ENCODE results near the gene LHPP. TPM values are rescaled to one million over a fixed set of nuclear protein-coding genes. Genes with fewer than 3 reads are reported as not detected.

Gene LHPP
- total RNA-seq, 1 donor from 2014 or later: 6.0 TPM

- peaks cover 6% of the 10 kb centered on the region for H3K9me3 Mint-ChIP-seq (ENCODE audit: unreplicated experiment)
- H3K27ac Mint-ChIP-seq (ENCODE audit: unreplicated experiment): no peak overlapping the region
- no peaks in the 10 kb centered on the region for H3K36me3 Mint-ChIP-seq (ENCODE audit: unreplicated experiment)
- H3K27me3 Mint-ChIP-seq (ENCODE audit: unreplicated experiment): peaks cover 2% of the 10 kb centered on the region
- peaks cover 7% of the 10 kb centered on the region for H3K4me1 Mint-ChIP-seq (ENCODE audit: low read depth, unreplicated experiment)
- no peak for DNase-seq
- no peak for TF ChIP-seq CTCF (IDR thresholded peaks at IDR 0.05; ENCODE audit: partially characterized antibody, unreplicated experiment)
- no peak overlapping the region for H3K4me3 Mint-ChIP-seq (ENCODE audit: unreplicated experiment)
Observed at GRCh38 chr10:124562425-124563060, 100.9 kb downstream of the LHPP start.

GRCh38 chr10:124563320-124564040 is 101.9 kb downstream of the LHPP start:
- peak; percentile 18 for DNase-seq
- Mint-ChIP-seq H3K27ac (ENCODE audit: unreplicated experiment) (no peak overlapping the region), H3K4me1 (ENCODE audit: low read depth, unreplicated experiment) (peaks cover 7% of the 10 kb centered on the region), H3K9me3 (ENCODE audit: unreplicated experiment) (peaks cover 6% of the 10 kb centered on the region), H3K27me3 (ENCODE audit: unreplicated experiment) (peaks cover 2% of the 10 kb centered on the region), H3K4me3 (ENCODE audit: unreplicated experiment) (no peak overlapping the region), H3K36me3 (ENCODE audit: unreplicated experiment) (no peaks in the 10 kb centered on the region)
- no peak for TF ChIP-seq CTCF (IDR thresholded peaks at IDR 0.05; ENCODE audit: partially characterized antibody, unreplicated experiment)

- DNase-seq: peak; percentile 6
- H3K4me1 Mint-ChIP-seq (ENCODE audit: low read depth, unreplicated experiment): peaks cover 19% of the 10 kb centered on the region
- H3K9me3 Mint-ChIP-seq (ENCODE audit: unreplicated experiment): peaks cover 6% of the 10 kb centered on the region
- TF ChIP-seq CTCF (IDR thresholded peaks at IDR 0.05; ENCODE audit: partially characterized antibody, unreplicated experiment): no peak
- H3K4me3 Mint-ChIP-seq (ENCODE audit: unreplicated experiment): no peak overlapping the region
- no peak overlapping the region for H3K27ac Mint-ChIP-seq (ENCODE audit: unreplicated experiment)
- H3K36me3 Mint-ChIP-seq (ENCODE audit: unreplicated experiment): no peaks in the 10 kb centered on the region
- peaks cover 4% of the 10 kb centered on the region for H3K27me3 Mint-ChIP-seq (ENCODE audit: unreplicated experiment)
Observed at GRCh38 chr10:124564881-124565280, 103.3 kb downstream of the LHPP start.

- Mint-ChIP-seq H3K27me3 (ENCODE audit: unreplicated experiment) (peaks cover 4% of the 10 kb centered on the region), H3K27ac (ENCODE audit: unreplicated experiment) (no peak overlapping the region), H3K4me1 (ENCODE audit: low read depth, unreplicated experiment) (peaks cover 14% of the 10 kb centered on the region), H3K9me3 (ENCODE audit: unreplicated experiment) (peaks cover 6% of the 10 kb centered on the region), H3K4me3 (ENCODE audit: unreplicated experiment) (no peak overlapping the region), H3K36me3 (ENCODE audit: unreplicated experiment) (no peaks in the 10 kb centered on the region)
- TF ChIP-seq CTCF (IDR thresholded peaks at IDR 0.05; ENCODE audit: partially characterized antibody, unreplicated experiment): peak; percentile 35
- peak; percentile 32 for DNase-seq
Observed at GRCh38 chr10:124565565-124566221, 104.1 kb downstream of the LHPP start.
